GM12875 (cell line): ENCODE measurements around the gene BCLAF1.

ENCODE experiments used
- H3K4me3 ChIP-seq: one replicate; pipeline ENCODE4 v1.5.1; 2011; ENCODE audit warnings: low read depth, low read length, control low read depth
- CTCF ChIP-seq: IDR thresholded peaks from 2 replicates; pipeline ENCODE4 v1.5.1; 2011; ENCODE audit warnings: low read depth, mild to moderate bottlenecking, control low read depth, inconsistent platforms, low read length, moderate library complexity, borderline replicate concordance; ENCODE audit not compliant: insufficient read depth

Gene BCLAF1

GRCh38 chr6:136213012-136213539 is 76.6 kb downstream of the BCLAF1 start:
- no peak for TF ChIP-seq CTCF
- H3K4me3 ChIP-seq: no peak overlapping the region

GRCh38 chr6:136212608-136213007 is 77.0 kb downstream of the BCLAF1 start:
- H3K4me3 ChIP-seq: no peak overlapping the region
- no peak for TF ChIP-seq CTCF

GRCh38 chr6:136210398-136211165 is 79.1 kb downstream of the BCLAF1 start:
- no peak for TF ChIP-seq CTCF

GRCh38 chr6:136209496-136209895 is 80.2 kb downstream of the BCLAF1 start:
- no peak for TF ChIP-seq CTCF
- no peak overlapping the region for H3K4me3 ChIP-seq

More at GRCh38 chr6:136210398-136211165, 79.1 kb downstream of the BCLAF1 start:
- no peak overlapping the region for H3K4me3 ChIP-seq

- no peak overlapping the region for H3K4me3 ChIP-seq
- TF ChIP-seq CTCF: no peak
These were observed 80.9 kb downstream of the BCLAF1 start for GRCh38 chr6:136208783-136209182.
